Measurements from ENCODE around the gene RPL37.

Gene RPL37

GRCh38 chr5:40833712-40834229, 1.3 kb downstream of the RPL37 start:
- DNase-seq, result no peak

- no peak for DNase-seq
Observed at GRCh38 chr5:40832345-40832744, 2.7 kb downstream of the RPL37 start.

- no peak for DNase-seq
Observed at GRCh38 chr5:40831346-40832210, 3.4 kb downstream of the RPL37 start.

- DNase-seq, result no peak
Observed at GRCh38 chr5:40829748-40830533, 5.1 kb downstream of the RPL37 start.

- DNase-seq, result no peak
Observed at GRCh38 chr5:40828690-40829661, 6.0 kb downstream of the RPL37 start.

- no peak for DNase-seq
Observed at GRCh38 chr5:40828021-40828631, 6.9 kb downstream of the RPL37 start.

GRCh38 chr5:40827188-40827977, 7.6 kb downstream of the RPL37 start:
- no peak for DNase-seq

GRCh38 chr5:40826489-40827187, 8.4 kb downstream of the RPL37 start:
- DNase-seq, result no peak

GRCh38 chr5:40825461-40826043, 9.5 kb downstream of the RPL37 start:
- peak; percentile 8 for DNase-seq

GRCh38 chr5:40823459-40823858, 11.6 kb downstream of the RPL37 start:
- no peak for DNase-seq

GRCh38 chr5:40813698-40814281, 21.2 kb downstream of the RPL37 start:
- DNase-seq, result peak; percentile 59

GRCh38 chr5:40812125-40812524, 22.9 kb downstream of the RPL37 start:
- no peak for DNase-seq

GRCh38 chr5:40801771-40802562, 33.1 kb downstream of the RPL37 start:
- peak; percentile 44 for DNase-seq

- no peak for DNase-seq
Observed at GRCh38 chr5:40799258-40799657, 35.8 kb downstream of the RPL37 start.

GRCh38 chr5:40798801-40799210, 36.2 kb downstream of the RPL37 start:
- DNase-seq, result no peak

GRCh38 chr5:40798012-40798800, 36.8 kb downstream of the RPL37 start, which contains the start of gene PRKAA1:
Gene PRKAA1 (minus strand): TSS chr5:40798374. CDS start chr5:40798189, 185 bp downstream.
- peak; percentile 74 for DNase-seq

- DNase-seq, result peak; percentile 47
Observed at GRCh38 chr5:40797273-40798011, 37.6 kb downstream of the RPL37 start.
